Fibroblast of the aortic adventitia (primary cell): ENCODE data around the gene TMPRSS7. TPM values are rescaled to one million over a fixed set of nuclear protein-coding genes. Genes with fewer than 3 reads are reported as not detected.

Experiments used
- DNase-seq: peaks from one replicate; pipeline ENCODE4 v3.0.0-alpha.2; 2010; ENCODE audit warnings: low read depth
- H3K4me3 ChIP-seq: 2 replicates; pipeline ENCODE4 v1.5.1; 2011; ENCODE audit warnings: low read depth, mild to moderate bottlenecking, control low read depth, low read length, moderate library complexity
- CTCF ChIP-seq: IDR thresholded peaks from 2 replicates; pipeline ENCODE4 v1.5.1; 2011; ENCODE audit warnings: mild to moderate bottlenecking, low read length, control low read depth, inconsistent platforms; ENCODE audit not compliant: insufficient read depth
- total RNA-seq: library from RNA; depleted of rRNA; stranded (reverse); fragments of >200 nt; gene quantifications from 2 replicates; pipeline ENCODE4 v1.2.3, GENCODE V29; 2012; ENCODE audit warnings: low replicate concordance

Gene TMPRSS7
- total RNA-seq, 1 donor, result not detected

- DNase-seq, result no peak
- no peak for TF ChIP-seq CTCF
- no peak overlapping the region for H3K4me3 ChIP-seq
These were observed 22.1 kb upstream of the TMPRSS7 start for GRCh38 chr3:112012205-112012992.

GRCh38 chr3:112013058-112013783, 21.3 kb upstream of the TMPRSS7 start:
- no peak overlapping the region for H3K4me3 ChIP-seq
- DNase-seq, result peak; percentile 84
- peak; percentile 75 for TF ChIP-seq CTCF

GRCh38 chr3:112013784-112014143, 20.8 kb upstream of the TMPRSS7 start:
- no peak overlapping the region for H3K4me3 ChIP-seq
- DNase-seq, result no peak
- TF ChIP-seq CTCF, result no peak

DNA sequence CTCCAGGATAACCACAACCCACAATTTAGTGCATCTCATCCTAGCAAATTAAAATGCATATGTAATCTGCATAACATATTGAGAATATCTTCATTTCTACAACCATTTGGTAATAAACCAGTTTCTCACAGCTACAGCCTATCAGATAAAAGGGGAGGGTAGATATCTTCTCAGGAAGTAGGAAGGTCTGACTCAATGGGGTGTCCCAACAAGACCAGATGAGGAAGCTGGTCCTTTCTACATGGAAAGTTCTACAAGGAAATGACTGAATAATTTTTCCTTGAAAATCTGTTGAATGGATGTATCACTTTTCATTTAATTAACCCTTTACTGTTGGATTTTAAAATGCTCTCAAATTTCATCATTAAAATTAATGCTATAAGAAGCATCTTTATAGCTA, 17.4 kb upstream of the TMPRSS7 start:
- DNase-seq, result no peak
- H3K4me3 ChIP-seq, result no peak overlapping the region
- TF ChIP-seq CTCF, result no peak

GRCh38 chr3:112018712-112019111, 15.8 kb upstream of the TMPRSS7 start:
- H3K4me3 ChIP-seq, result no peak overlapping the region
- no peak for TF ChIP-seq CTCF
- DNase-seq, result no peak

- no peak overlapping the region for H3K4me3 ChIP-seq
- no peak for DNase-seq
- no peak for TF ChIP-seq CTCF
These were observed 14.8 kb upstream of the TMPRSS7 start for GRCh38 chr3:112019716-112020115.

GRCh38 chr3:112020674-112021085, 13.9 kb upstream of the TMPRSS7 start:
- no peak for TF ChIP-seq CTCF
- DNase-seq, result no peak
- no peak overlapping the region for H3K4me3 ChIP-seq
